CD4-positive, alpha-beta T cell (primary cell): ENCODE results near the gene DNTT. TPM values are rescaled to one million over a fixed set of nuclear protein-coding genes. Genes with fewer than 3 reads are reported as not detected.

ENCODE experiments used
- ATAC-seq: fragments of 200-7000 bp; cut with Tn5 transposase; one replicate; pipeline ENCODE4 v1.10.0; 2022; ENCODE audit warnings: mild to moderate bottlenecking; ENCODE audit not compliant: poor library complexity
- CTCF ChIA-PET: fragments of 350-600 bp; sonication (Branson Sonifier 250); formaldehyde crosslinking; loops from one replicate; lab custom pipeline; 2021; ENCODE audit warnings: antibody characterized with exemption, inconsistent platforms; lab: Charles Lee
- POLR2A ChIA-PET: fragments of 350-600 bp; sonication (Branson Sonifier 250); formaldehyde crosslinking; loops from one replicate; lab custom pipeline; 2021; ENCODE audit warnings: antibody characterized with exemption, inconsistent platforms; lab: Charles Lee
- DNase-seq, 14 experiments: peaks; one replicate each; pipeline ENCODE4 v3.0.0-alpha.2; 2013 to 2020; ENCODE audit warnings: mixed read lengths in 2 of 14
- H3K27ac ChIP-seq, 2 donors: one replicate each; pipeline versions ENCODE4 v1.5.1 to v1.7.0; 2013; ENCODE audit warnings: low read length in 2 of 2, low read depth in 1 of 2, mild to moderate bottlenecking in 1 of 2
- H3K27me3 ChIP-seq, 2 experiments: 1 replicate in 1 of 2; 2 replicates in 1 of 2; pipeline versions ENCODE4 v1.6.1 to v1.7.0; 2013; ENCODE audit warnings: low read length in 2 of 2, control low read depth in 1 of 2, mild to moderate bottlenecking in 1 of 2, moderate library complexity in 1 of 2; ENCODE audit not compliant: insufficient read depth in 2 of 2, control insufficient read depth in 1 of 2
- H3K36me3 ChIP-seq: one replicate; pipeline ENCODE4 v1.6.1; 2013; ENCODE audit warnings: low read length, control low read depth; ENCODE audit not compliant: insufficient read depth
- H3K4me1 ChIP-seq: one replicate; pipeline ENCODE4 v1.6.1; 2013; ENCODE audit warnings: low read length, control low read depth; ENCODE audit not compliant: insufficient read depth
- H3K4me3 ChIP-seq: one replicate; pipeline ENCODE4 v1.5.1; 2013; ENCODE audit warnings: mild to moderate bottlenecking, low read length, moderate library complexity
- H3K9me3 ChIP-seq, 2 experiments: 1 replicate in 1 of 2; 2 replicates in 1 of 2; pipeline versions ENCODE4 v1.6.1 to v1.7.0; 2013; ENCODE audit warnings: low read length in 2 of 2, mild to moderate bottlenecking in 2 of 2, control low read depth in 1 of 2, moderate library complexity in 1 of 2; ENCODE audit not compliant: control insufficient read depth in 1 of 2, insufficient read depth in 1 of 2
- H3K27ac Mint-ChIP-seq: one replicate; pipeline ENCODE4 v1.8.0; 2020; ENCODE audit warnings: mixed read lengths
- H3K27me3 Mint-ChIP-seq: one replicate; pipeline ENCODE4 v1.8.0; 2021; ENCODE audit warnings: mixed read lengths
- H3K36me3 Mint-ChIP-seq: one replicate; pipeline ENCODE4 v1.8.0; 2021; ENCODE audit warnings: low read depth, mixed read lengths
- H3K4me1 Mint-ChIP-seq: one replicate; pipeline ENCODE4 v1.8.0; 2021; ENCODE audit warnings: low read depth, mixed read lengths
- H3K4me3 Mint-ChIP-seq: one replicate; pipeline ENCODE4 v1.8.0; 2020; ENCODE audit warnings: mild to moderate bottlenecking, mixed read lengths
- H3K9me3 Mint-ChIP-seq: one replicate; pipeline ENCODE4 v1.8.0; 2020; ENCODE audit warnings: mixed read lengths
- intact Hi-C, 2 experiments: fragments of 100-400 bp; cut with DNase I in 1 of 2; cut with micrococcal nuclease in 1 of 2; formaldehyde crosslinking; loops; one replicate each; pipeline versions ENCODE4 v1.15.1 to v1.9.0; 2023 to 2025; cut with DNase I, micrococcal nuclease
- total RNA-seq, 174 experiments: library from RNA in 2 of 174; stranded (reverse) in 2 of 174; gene quantifications; one replicate each; pipeline ENCODE4 v1.2.3 and lab custom pipeline; 2021 to 2026
- TF ChIP-seq, protein P1 (sequence below): fragments of 200-600 bp; IDR thresholded peaks from one replicate; pipeline ENCODE4 v1.8.0; 2022; ENCODE audit warnings: antibody characterized with exemption, mild to moderate bottlenecking

DNTT gene
- total RNA-seq, 2 experiments from 2014 or later = 0.11 TPM; not detected in 1

DNA sequence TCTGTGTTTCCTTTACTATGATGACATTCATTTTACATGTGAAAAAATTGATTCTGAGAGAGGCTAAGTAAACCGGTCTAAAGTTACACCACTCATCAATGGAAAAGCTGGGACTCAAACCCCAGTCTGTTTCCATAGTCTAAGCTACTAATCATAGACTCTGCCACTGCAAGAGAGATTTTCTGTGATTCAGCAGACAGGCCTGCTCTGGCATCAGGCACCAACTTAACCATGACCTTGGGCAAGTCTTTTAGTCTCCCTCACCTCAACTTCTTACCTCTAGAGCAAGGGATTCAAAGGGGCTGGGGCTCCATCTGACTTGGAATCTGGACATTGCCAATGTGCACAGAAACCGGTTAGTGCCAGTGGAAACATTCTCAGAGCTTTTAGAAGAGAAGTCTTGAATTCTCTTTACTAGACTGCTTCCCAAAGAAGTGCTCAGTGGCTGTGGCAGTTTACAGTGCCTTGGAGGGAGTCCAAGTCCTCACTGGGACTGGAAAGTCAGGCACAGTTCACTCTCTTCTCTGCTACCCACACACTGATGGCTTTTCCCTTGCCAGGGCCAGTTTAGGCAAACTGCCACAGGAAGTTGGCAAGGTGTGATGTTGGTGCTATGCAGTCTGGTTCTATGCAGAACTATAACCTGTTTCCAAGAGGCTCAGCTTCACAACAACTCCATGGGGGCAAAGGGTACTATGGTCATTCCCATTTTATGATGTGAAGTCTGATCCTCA is 28.4 kb upstream of the DNTT start:
- Histone ChIP-seq H3K9me3 (no peaks in the 10 kb centered on the region), H3K36me3 (no peaks in the 10 kb centered on the region), H3K4me1 (no peaks in the 10 kb centered on the region), H3K27me3 (no peaks in the 10 kb centered on the region), H3K27ac (no peak overlapping the region), H3K4me3 (no peak overlapping the region)
- POLR2A ChIA-PET = no interaction called here
- intact Hi-C loops = no loop called here
- ATAC-seq (no peak), DNase-seq (no peak)
- Mint-ChIP-seq H3K27ac (no peak overlapping the region), H3K36me3 (no peaks in the 10 kb centered on the region), H3K4me3 (no peak overlapping the region), H3K4me1 (no peaks in the 10 kb centered on the region), H3K27me3 (no peaks in the 10 kb centered on the region), H3K9me3 (no peaks in the 10 kb centered on the region)
- TF ChIP-seq, protein P1, sequence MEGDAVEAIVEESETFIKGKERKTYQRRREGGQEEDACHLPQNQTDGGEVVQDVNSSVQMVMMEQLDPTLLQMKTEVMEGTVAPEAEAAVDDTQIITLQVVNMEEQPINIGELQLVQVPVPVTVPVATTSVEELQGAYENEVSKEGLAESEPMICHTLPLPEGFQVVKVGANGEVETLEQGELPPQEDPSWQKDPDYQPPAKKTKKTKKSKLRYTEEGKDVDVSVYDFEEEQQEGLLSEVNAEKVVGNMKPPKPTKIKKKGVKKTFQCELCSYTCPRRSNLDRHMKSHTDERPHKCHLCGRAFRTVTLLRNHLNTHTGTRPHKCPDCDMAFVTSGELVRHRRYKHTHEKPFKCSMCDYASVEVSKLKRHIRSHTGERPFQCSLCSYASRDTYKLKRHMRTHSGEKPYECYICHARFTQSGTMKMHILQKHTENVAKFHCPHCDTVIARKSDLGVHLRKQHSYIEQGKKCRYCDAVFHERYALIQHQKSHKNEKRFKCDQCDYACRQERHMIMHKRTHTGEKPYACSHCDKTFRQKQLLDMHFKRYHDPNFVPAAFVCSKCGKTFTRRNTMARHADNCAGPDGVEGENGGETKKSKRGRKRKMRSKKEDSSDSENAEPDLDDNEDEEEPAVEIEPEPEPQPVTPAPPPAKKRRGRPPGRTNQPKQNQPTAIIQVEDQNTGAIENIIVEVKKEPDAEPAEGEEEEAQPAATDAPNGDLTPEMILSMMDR = no peak
- CTCF ChIA-PET = no interaction called here

DNA sequence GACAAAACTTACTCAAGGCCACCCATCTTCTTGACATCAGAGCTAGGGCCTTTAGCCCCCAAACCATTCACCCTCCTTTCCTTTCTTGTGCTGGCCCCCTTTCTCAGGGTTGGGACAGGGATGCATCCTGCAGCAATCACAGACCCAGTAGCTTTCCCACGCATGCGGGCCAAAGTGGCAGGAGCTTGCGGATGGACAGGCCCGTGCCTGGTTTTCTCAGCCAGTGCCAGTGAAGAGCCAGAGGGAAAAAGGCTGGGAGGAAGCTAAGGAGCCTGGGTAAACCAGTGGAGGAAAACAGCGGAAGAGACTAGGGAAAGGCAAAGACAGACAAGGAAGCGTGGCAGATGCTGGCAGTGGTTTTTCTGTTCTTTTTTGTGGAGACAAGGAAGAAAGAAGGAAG is 27.8 kb upstream of the DNTT start:
- TF ChIP-seq, protein P1 = no peak
- no peaks in the 10 kb centered on the region for H3K27me3 Mint-ChIP-seq
- ChIA-PET CTCF (no interaction called here), POLR2A (no interaction called here)
- intact Hi-C loops = no loop called here
- ATAC-seq (no peak), DNase-seq (no peak)
- Histone ChIP-seq H3K27ac (no peak overlapping the region), H3K9me3 (no peaks in the 10 kb centered on the region), H3K4me3 (no peak overlapping the region), H3K4me1 (no peaks in the 10 kb centered on the region), H3K36me3 (no peaks in the 10 kb centered on the region), H3K27me3 (no peaks in the 10 kb centered on the region)
- H3K9me3 Mint-ChIP-seq = no peaks in the 10 kb centered on the region
- H3K4me1 Mint-ChIP-seq = no peaks in the 10 kb centered on the region
- H3K27ac Mint-ChIP-seq = no peak overlapping the region
- no peaks in the 10 kb centered on the region for H3K36me3 Mint-ChIP-seq
- H3K4me3 Mint-ChIP-seq = no peak overlapping the region

DNA sequence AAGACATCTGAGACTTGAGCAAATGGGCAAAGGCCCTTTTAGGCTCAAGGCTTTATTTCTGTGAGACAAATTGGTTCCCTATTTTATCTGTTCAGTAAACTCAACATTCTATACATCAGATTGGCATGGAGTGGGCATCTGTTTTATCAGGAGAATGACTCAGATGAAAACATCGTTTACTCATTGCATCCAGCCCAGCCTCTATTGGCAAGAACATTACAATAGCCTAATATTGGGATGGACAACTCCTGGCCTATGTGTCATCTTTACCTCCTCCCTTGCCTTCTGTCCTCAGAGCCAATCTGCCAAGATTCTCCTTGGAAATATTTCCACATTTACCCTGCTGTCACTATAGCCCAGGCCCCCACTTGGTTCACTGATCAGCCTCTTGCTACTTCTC is 27.4 kb upstream of the DNTT start:
- Histone ChIP-seq H3K4me3 (no peak overlapping the region), H3K27me3 (no peaks in the 10 kb centered on the region), H3K36me3 (no peaks in the 10 kb centered on the region), H3K9me3 (no peaks in the 10 kb centered on the region), H3K27ac (no peak overlapping the region), H3K4me1 (no peaks in the 10 kb centered on the region)
- no peak overlapping the region for H3K4me3 Mint-ChIP-seq
- no peaks in the 10 kb centered on the region for H3K9me3 Mint-ChIP-seq
- no peaks in the 10 kb centered on the region for H3K4me1 Mint-ChIP-seq
- intact Hi-C loops = no loop called here
- no peak for DNase-seq
- ChIA-PET CTCF (no interaction called here), POLR2A (no interaction called here)
- no peak for ATAC-seq
- no peaks in the 10 kb centered on the region for H3K36me3 Mint-ChIP-seq
- H3K27me3 Mint-ChIP-seq = no peaks in the 10 kb centered on the region
- TF ChIP-seq, protein P1 = no peak
- no peak overlapping the region for H3K27ac Mint-ChIP-seq
